ENCODE measurements around the gene PECR.

GRCh38 chr2:216119986-216120385, 38.4 kb upstream of the PECR start:
- TF ChIP-seq CTCF (IDR thresholded peaks at IDR 0.05) (no peak), POLR2A (IDR thresholded peaks at IDR 0.05) (no peak), POLR2AphosphoS5 (IDR thresholded peaks at IDR 0.05) (no peak)

Data from breast epithelium (tissue), 3 donors.